Colonic mucosa (tissue), 4 donors: ENCODE results near the gene CDK5R1. TPM values are rescaled to one million over a fixed set of nuclear protein-coding genes. Genes with fewer than 3 reads are reported as not detected.

Experiments used
- DNase-seq: peaks from one replicate; pipeline ENCODE4 v3.0.0-alpha.2; 2020
- H3K27ac ChIP-seq: fragments of 200-600 bp; one replicate; pipeline ENCODE4 v1.8.0; 2021
- H3K27me3 ChIP-seq: fragments of 200-600 bp; one replicate; pipeline ENCODE4 v1.8.0; 2021
- H3K36me3 ChIP-seq: fragments of 200-600 bp; one replicate; pipeline ENCODE4 v1.8.0; 2021
- H3K4me1 ChIP-seq: fragments of 200-600 bp; one replicate; pipeline ENCODE4 v1.8.0; 2021; ENCODE audit warnings: mild to moderate bottlenecking
- H3K4me3 ChIP-seq: fragments of 200-600 bp; one replicate; pipeline ENCODE4 v1.8.0; 2021
- H3K9ac ChIP-seq, 2 donors: one replicate each; pipeline ENCODE4 v1.7.0; 2013; ENCODE audit warnings: control low read depth in 2 of 2, low read depth in 2 of 2, low read length in 2 of 2
- H3K9me3 ChIP-seq: fragments of 200-600 bp; one replicate; pipeline ENCODE4 v1.8.0; 2021
- intact Hi-C: fragments of 100-400 bp; cut with DNase I; formaldehyde crosslinking; loops from one replicate; pipeline ENCODE4 v1.14.1; 2022
- total RNA-seq, 2 donors: library from RNA; stranded (reverse); fragmentation: NEBNext Ultra II Directional in 1 of 2; extraction: Animal tissue kit (Norgen Biotek cat#: 25700) in 1 of 2; gene quantifications; one replicate each; pipeline ENCODE4 v1.2.1, GENCODE V29; 2021
- TF ChIP-seq, protein P1 (sequence below): fragments of 200-600 bp; IDR thresholded peaks from one replicate; pipeline ENCODE4 v1.8.0; 2022; ENCODE audit warnings: antibody characterized with exemption, mild to moderate bottlenecking
- donor health status: healthy.
- donor health status: DM: no; HTN: no; CAD: no.
- donor health status: DM: no; HTN: no; CAD: no.

The CDK5R1 gene
- total RNA-seq, 2 donors from 2014 or later, result 0.98 to 1.4 TPM

DNA sequence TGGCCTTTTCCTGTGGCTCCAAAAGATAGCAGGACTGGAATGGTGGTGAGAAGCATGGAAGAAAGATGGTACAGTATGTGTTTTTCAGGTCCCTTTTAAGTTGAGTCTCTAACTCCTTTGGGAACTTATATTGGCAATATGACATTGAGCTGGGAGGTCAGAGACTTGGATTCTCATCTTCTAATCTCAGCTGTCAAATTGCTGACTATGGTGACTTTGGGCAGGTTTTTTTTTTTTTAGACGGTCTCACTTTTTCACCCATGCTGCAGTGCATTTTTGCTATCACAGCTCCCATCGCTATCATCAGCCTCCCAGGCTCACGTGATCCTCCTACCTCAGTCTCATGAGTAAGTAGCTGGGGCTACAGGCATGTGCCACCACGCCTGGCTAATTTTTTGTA is 15.1 kb upstream of the CDK5R1 start:
- TF ChIP-seq, protein P1, sequence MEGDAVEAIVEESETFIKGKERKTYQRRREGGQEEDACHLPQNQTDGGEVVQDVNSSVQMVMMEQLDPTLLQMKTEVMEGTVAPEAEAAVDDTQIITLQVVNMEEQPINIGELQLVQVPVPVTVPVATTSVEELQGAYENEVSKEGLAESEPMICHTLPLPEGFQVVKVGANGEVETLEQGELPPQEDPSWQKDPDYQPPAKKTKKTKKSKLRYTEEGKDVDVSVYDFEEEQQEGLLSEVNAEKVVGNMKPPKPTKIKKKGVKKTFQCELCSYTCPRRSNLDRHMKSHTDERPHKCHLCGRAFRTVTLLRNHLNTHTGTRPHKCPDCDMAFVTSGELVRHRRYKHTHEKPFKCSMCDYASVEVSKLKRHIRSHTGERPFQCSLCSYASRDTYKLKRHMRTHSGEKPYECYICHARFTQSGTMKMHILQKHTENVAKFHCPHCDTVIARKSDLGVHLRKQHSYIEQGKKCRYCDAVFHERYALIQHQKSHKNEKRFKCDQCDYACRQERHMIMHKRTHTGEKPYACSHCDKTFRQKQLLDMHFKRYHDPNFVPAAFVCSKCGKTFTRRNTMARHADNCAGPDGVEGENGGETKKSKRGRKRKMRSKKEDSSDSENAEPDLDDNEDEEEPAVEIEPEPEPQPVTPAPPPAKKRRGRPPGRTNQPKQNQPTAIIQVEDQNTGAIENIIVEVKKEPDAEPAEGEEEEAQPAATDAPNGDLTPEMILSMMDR, result no peak
- Histone ChIP-seq H3K9me3 (no peaks in the 10 kb centered on the region), H3K9ac (no peak overlapping the region), H3K4me1 (no peaks in the 10 kb centered on the region), H3K4me3 (no peak overlapping the region), H3K27ac (no peak overlapping the region), H3K36me3 (peaks cover 11% of the 10 kb centered on the region), H3K27me3 (no peaks in the 10 kb centered on the region)
- intact Hi-C loops, result loop anchor here (10.0 kb wide), 1 partner anchor 263 kb away; no protein-coding TSS in a partner anchor
- no peak for DNase-seq

DNA sequence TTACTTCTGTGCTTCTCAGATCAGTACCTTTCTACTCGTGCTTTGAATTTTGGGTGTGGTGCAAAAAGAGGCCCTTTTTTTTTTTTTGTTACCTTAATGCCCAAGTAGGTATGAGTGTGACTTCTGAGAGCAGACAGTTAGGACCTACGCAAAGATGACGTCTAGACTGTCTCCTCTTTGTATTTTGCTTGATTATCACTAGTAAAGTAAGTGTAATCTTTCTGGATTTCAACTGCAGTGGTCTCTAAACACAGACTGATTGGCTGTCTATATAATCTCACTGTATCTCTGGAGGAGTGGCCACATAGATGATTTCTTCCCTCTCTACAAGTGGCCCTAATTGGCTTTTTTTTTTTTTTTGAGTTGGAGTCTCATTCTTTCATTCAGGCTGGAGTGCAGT is 11.5 kb upstream of the CDK5R1 start:
- TF ChIP-seq, protein P1, result no peak
- no peak overlapping the region for H3K4me3 ChIP-seq
- no peak for DNase-seq
- H3K4me1 ChIP-seq, result no peaks in the 10 kb centered on the region
- peaks cover 27% of the 10 kb centered on the region for H3K36me3 ChIP-seq
- no peak overlapping the region for H3K27ac ChIP-seq
- H3K9me3 ChIP-seq, result no peaks in the 10 kb centered on the region
- intact Hi-C loops, result loop anchor here (10.0 kb wide), 1 partner anchor 260 kb away; no protein-coding TSS in a partner anchor
- H3K9ac ChIP-seq, result no peak overlapping the region
- no peaks in the 10 kb centered on the region for H3K27me3 ChIP-seq

DNA sequence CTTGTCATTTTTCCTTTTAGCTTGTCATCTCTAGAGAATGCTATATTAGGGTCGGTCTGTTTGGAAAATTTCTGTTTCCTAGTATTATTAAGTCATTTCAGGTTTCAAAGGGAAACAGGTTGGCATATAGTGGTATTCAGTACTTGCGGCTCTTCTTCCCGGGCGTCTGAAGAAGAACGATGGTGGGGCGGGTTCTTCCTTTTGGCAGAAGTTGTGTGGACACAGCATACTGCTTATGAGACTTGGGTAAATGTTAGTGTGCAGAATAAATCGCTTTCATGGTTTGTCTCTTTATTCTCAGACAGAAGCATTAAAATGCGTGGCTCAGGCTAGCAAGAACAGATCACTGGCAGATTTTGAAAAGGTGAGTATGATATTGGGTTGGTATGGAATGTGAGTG is 9.6 kb upstream of the CDK5R1 start:
- intact Hi-C loops, result loop anchor here (10.0 kb wide), 1 partner anchor 258 kb away; no protein-coding TSS in a partner anchor
- TF ChIP-seq, protein P1, result no peak
- Histone ChIP-seq H3K4me3 (no peak overlapping the region), H3K9me3 (no peaks in the 10 kb centered on the region), H3K9ac (no peak overlapping the region), H3K27ac (no peak overlapping the region), H3K36me3 (peaks cover 27% of the 10 kb centered on the region), H3K27me3 (no peaks in the 10 kb centered on the region), H3K4me1 (no peaks in the 10 kb centered on the region)
- no peak for DNase-seq

DNA sequence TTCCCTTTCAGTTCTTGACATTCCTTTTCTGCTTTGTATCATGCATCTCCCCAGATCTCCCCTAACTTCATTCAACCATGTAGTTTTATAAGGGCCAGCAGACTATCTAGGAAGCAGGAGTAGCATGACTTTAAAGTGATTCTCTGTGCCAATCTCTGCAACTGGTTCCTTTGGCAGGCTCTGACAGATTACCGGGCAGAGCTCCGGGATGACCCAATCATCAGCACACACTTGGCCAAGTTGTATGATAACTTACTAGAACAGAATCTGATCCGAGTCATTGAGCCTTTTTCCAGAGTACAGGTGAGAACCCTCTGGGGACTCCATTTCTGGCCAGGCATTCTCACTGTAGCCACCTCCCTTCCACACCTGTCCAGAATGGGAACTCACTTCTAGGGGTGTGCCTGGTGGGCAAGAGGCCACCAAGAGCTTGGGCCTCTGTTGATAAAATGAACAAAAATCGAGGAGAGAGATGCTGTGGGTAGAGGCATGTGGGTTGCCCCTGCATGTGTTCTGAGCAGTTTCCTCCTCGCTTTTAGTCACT is 7.6 kb upstream of the CDK5R1 start:
- TF ChIP-seq, protein P1, result no peak
- intact Hi-C loops, result loop anchor here (10.0 kb wide), 1 partner anchor 256 kb away; no protein-coding TSS in a partner anchor
- Histone ChIP-seq H3K4me1 (no peaks in the 10 kb centered on the region), H3K36me3 (peaks cover 22% of the 10 kb centered on the region), H3K9ac (no peak overlapping the region), H3K9me3 (no peaks in the 10 kb centered on the region), H3K27ac (no peak overlapping the region), H3K27me3 (no peaks in the 10 kb centered on the region), H3K4me3 (no peak overlapping the region)
- DNase-seq, result no peak

DNA sequence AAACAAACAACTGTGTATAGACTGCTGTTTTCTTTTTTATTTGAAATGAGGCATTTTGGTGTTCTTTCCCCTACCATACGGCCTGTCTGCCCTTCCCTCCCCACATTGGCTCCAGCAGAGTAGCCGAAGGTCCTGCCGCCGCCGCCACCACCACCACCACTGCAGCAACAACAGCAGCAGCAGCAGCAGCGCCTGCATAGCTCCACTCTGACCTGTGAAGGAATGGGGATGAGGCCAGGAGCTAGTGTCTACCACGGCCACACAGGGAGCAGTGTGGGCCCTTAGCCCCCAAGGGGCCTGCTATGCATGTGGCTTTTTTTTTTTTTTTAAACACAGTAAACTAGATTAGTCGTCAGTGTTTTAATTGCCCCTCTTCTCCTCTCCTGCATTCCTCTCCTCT is 5.6 kb upstream of the CDK5R1 start:
- DNase-seq, result no peak
- Histone ChIP-seq H3K36me3 (peaks cover 16% of the 10 kb centered on the region), H3K27me3 (no peaks in the 10 kb centered on the region), H3K9me3 (no peaks in the 10 kb centered on the region), H3K9ac (no peak overlapping the region), H3K4me1 (no peaks in the 10 kb centered on the region), H3K4me3 (no peak overlapping the region), H3K27ac (no peak overlapping the region)
- TF ChIP-seq, protein P1, result no peak
- intact Hi-C loops, result loop anchor here (10.0 kb wide), 1 partner anchor 274 kb away; no protein-coding TSS in a partner anchor
